ENCODE data around the gene TANC1. TPM values are rescaled to one million over a fixed set of nuclear protein-coding genes. Genes with fewer than 3 reads are reported as not detected.
A peak's percentile ranks its signal among the peaks of the same experiment; 100 is the strongest.

The TANC1 gene
- total and polyA plus RNA-seq, 3 donors from 2014 or later: 8.6 to 19.3 (median 16.2) TPM

DNA sequence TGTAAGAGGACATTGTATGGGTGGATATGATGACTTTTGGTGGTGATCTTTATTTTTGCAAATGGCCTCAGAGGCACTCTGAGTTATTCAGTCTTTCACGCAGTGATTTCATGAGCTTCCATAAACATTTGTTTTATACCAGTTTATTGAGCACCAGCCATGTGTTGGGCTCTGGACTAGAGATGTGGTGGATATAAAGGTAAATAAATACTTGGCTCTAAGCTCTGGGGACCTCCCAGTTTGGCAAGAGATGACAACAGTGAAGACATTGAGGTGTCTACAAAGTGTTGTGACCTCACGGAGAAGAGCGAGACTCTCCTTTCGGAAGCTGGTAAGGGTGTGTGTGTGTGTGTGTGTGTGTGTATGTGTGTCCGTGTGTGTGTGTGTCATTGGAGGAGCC, 146.4 kb downstream of the TANC1 start:
- no peak overlapping the region for H3K4me3 ChIP-seq
- no peak for DNase-seq
- no peaks in the 10 kb centered on the region for H3K27me3 ChIP-seq
- intact Hi-C loops (cut with DNase I; ENCODE audit: low total_unique reads): no loop called here
- WGBS, 2 donors: 89 to 92% methylated on average over 5 of the region's 5 CpGs
- no peak overlapping the region for H3K27ac ChIP-seq
- H3K36me3 ChIP-seq (ENCODE audit: low read depth, missing control alignments): no peaks in the 10 kb centered on the region
- no peaks in the 10 kb centered on the region for H3K4me1 ChIP-seq
- H3K9me3 ChIP-seq: no peaks in the 10 kb centered on the region
- TF ChIP-seq POLR2A (IDR thresholded peaks at IDR 0.05): no peak
- TF ChIP-seq, protein P1, sequence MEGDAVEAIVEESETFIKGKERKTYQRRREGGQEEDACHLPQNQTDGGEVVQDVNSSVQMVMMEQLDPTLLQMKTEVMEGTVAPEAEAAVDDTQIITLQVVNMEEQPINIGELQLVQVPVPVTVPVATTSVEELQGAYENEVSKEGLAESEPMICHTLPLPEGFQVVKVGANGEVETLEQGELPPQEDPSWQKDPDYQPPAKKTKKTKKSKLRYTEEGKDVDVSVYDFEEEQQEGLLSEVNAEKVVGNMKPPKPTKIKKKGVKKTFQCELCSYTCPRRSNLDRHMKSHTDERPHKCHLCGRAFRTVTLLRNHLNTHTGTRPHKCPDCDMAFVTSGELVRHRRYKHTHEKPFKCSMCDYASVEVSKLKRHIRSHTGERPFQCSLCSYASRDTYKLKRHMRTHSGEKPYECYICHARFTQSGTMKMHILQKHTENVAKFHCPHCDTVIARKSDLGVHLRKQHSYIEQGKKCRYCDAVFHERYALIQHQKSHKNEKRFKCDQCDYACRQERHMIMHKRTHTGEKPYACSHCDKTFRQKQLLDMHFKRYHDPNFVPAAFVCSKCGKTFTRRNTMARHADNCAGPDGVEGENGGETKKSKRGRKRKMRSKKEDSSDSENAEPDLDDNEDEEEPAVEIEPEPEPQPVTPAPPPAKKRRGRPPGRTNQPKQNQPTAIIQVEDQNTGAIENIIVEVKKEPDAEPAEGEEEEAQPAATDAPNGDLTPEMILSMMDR (IDR thresholded peaks at IDR 0.05): no peak

DNA sequence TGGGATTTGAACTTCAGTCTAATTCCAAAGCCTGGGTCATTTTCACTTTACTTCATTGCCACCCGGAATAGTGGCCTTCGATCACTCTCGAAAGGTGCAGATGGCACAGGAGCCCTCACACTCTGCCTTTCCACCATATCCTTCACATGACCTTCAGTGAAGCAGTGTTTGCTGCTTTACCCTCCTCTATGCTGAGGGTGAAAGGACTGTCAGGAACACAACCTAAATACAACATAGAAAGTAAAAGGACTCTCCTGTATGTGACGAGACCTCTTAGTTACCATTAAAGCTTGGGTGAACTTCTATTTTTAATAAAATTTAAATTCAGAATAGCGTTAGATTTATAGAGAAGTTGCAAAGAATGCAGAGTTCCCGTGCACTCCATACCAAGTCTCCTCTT, 148.5 kb downstream of the TANC1 start:
- Histone ChIP-seq H3K36me3 (ENCODE audit: low read depth, missing control alignments) (no peaks in the 10 kb centered on the region), H3K27ac (no peak overlapping the region), H3K9me3 (no peaks in the 10 kb centered on the region), H3K4me1 (no peaks in the 10 kb centered on the region), H3K27me3 (no peaks in the 10 kb centered on the region), H3K4me3 (no peak overlapping the region)
- 96 to 97% methylated on average over 6 of the region's 6 CpGs for WGBS, 2 donors
- DNase-seq: no peak
- intact Hi-C loops (cut with DNase I; ENCODE audit: low total_unique reads): no loop called here
- no peak for TF ChIP-seq POLR2A (IDR thresholded peaks at IDR 0.05)
- TF ChIP-seq, protein P1 (IDR thresholded peaks at IDR 0.05): no peak

DNA sequence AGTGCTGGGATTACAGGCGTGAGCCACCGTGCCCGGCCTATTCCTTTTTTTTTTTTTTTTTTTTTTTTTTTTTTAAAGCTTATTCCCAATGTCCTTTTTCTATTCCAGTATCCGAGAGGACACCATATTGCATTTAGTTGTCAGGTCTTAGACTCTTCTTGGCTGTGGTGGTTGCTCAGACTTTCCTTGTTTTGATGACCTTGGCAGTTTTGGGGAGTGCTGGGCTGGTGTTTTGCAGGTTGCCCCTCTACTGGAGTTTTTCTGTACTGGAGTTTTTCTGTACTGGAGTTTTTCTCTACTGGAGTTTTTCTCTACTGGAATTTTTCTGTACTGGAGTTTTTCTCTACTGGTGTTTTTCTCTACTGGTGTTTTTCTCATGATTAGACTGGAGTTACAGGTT, 149.2 kb downstream of the TANC1 start:
- Histone ChIP-seq H3K36me3 (ENCODE audit: low read depth, missing control alignments) (no peaks in the 10 kb centered on the region), H3K9me3 (no peaks in the 10 kb centered on the region), H3K4me1 (no peaks in the 10 kb centered on the region), H3K27ac (no peak overlapping the region), H3K27me3 (no peaks in the 10 kb centered on the region), H3K4me3 (no peak overlapping the region)
- intact Hi-C loops (cut with DNase I; ENCODE audit: low total_unique reads): no loop called here
- TF ChIP-seq POLR2A (IDR thresholded peaks at IDR 0.05): no peak
- TF ChIP-seq, protein P1 (IDR thresholded peaks at IDR 0.05): no peak
- 93 to 96% methylated on average over 4 of the region's 4 CpGs for WGBS, 2 donors
- DNase-seq: no peak

DNA sequence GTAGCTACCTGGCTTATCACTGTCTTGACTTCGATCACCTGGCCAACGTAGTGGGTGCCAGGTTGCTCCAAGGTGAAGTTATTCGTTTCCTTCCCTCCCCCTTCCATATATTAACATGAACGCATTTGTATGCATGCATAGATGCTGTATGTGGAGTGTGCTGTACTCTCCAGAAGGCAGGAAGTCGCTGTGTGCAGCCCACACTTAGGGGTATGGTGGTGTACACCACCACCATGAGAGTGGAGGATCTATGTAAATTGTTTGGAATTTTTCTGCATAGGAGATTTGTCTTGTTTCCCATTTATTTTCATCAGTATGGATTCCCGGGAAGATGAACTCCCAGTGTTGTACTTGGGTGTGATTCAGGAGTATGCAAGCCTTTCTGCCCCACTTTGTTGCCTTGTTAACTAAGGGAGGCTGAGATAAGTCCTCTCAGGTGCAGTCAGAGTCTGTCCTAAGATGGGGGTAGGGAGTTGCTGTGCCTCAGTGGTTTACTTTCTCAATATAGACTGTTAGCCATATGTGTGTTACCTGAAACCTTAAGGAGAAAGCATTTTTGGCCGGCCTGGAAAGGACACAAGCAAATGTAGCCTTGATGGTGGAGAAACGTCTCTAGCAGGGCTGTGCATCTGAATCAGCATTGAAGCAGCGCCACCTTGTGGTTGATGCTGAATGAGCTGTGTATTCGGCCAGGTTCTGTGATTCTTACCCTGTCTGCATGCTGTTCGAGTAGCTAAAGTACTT, 149.8 kb downstream of the TANC1 start:
- no peak overlapping the region for H3K27ac ChIP-seq
- H3K9me3 ChIP-seq: no peaks in the 10 kb centered on the region
- TF ChIP-seq POLR2A (IDR thresholded peaks at IDR 0.05): no peak
- TF ChIP-seq, protein P1 (IDR thresholded peaks at IDR 0.05): peak; percentile 92 to 95 (median 93)
- H3K4me3 ChIP-seq: no peak overlapping the region
- WGBS, 2 donors: 46 to 48% methylated on average over 11 of the region's 11 CpGs
- DNase-seq: peak; percentile 96
- intact Hi-C loops (cut with DNase I; ENCODE audit: low total_unique reads): no loop called here
- no peaks in the 10 kb centered on the region for H3K27me3 ChIP-seq
- no peaks in the 10 kb centered on the region for H3K4me1 ChIP-seq
- H3K36me3 ChIP-seq (ENCODE audit: low read depth, missing control alignments): no peaks in the 10 kb centered on the region

Measured in testis (tissue), 3 donors.